ENCODE measurements around the gene SGO2. TPM values are rescaled to one million over a fixed set of nuclear protein-coding genes. Genes with fewer than 3 reads are reported as not detected.

The SGO2 gene
- total and polyA plus RNA-seq, 10 of the 15 experiments (the other 5 are each of a cell fraction or from before 2014, with no cell fraction given) = 15.8 to 55.2 (median 24.3) TPM

DNA sequence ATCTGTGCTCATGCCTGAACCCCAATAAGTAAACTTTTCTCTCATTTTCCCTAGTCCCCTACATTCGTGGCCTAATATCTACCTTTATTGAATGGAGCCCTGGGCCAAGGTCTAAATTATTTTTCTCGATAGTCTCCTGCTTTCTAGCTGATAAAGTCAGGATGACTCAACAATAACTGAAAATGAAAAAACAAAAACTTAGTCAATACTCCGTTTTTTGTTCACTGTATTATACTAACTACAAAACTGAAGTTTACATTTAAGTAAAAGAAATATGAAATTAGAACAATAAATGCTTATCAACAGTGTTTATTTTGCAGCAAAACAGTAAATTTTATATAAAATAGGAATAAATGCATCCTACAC is 92.0 kb downstream of the SGO2 start (continued):
- TF ChIP-seq SIX5 (IDR thresholded peaks at IDR 0.05; ENCODE audit: low read depth, low read length, severe bottlenecking) (no peak), SIN3A (IDR thresholded peaks at IDR 0.05; ENCODE audit: low read depth, low read length) (no peak)

DNA sequence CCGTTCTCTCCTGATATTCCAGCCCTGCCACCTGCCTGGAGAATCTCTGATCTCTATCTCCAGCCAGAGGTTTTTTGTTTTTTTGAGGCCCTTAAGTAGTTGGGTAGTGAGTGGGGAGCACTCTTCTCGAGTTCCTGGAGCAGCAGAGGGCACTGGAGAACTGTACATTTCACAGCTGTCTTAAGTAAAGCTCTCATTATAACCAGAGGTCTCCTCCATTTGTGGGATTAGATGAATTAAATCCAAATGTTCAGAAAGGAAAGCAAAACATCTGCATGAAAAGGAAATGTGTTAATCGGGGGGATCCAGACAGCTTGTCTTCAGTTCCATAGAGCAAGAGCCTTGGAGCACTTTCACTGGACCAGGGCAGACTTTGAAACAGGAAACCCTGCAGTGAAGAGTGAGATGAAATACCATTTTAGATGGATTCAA is 92.6 kb downstream of the SGO2 start:
- Histone ChIP-seq H4K20me1 (ENCODE audit: control insufficient read depth, insufficient read depth) (no peaks in the 10 kb centered on the region), H3K4me2 (ENCODE audit: control insufficient read depth, insufficient read depth) (no peak overlapping the region), H3K79me2 (ENCODE audit: control insufficient read depth, insufficient read depth, low read length) (no peaks in the 10 kb centered on the region), H3K27me3 (replicated peaks in 1 of 2; ENCODE audit: control insufficient read depth in 2 of 2, insufficient read depth in 2 of 2, low read length in 1 of 2) (no peaks in the 10 kb centered on the region; a peak in 1 of 4 replicates), H3K36me3 (ENCODE audit: control insufficient read depth in 2 of 2, insufficient read depth in 2 of 2, low read length in 1 of 2) (no peaks in the 10 kb centered on the region), H2AFZ (ENCODE audit: control insufficient read depth, low read depth, low read length) (no peak overlapping the region), H3K4me3 (no peak overlapping the region), H3K9ac (ENCODE audit: control insufficient read depth, insufficient read depth, low read length) (no peak overlapping the region), H3K9me3 (replicated peaks; ENCODE audit: control insufficient read depth, insufficient read depth, low read length) (no peaks in the 10 kb centered on the region), H3K4me1 (ENCODE audit: control insufficient read depth, insufficient read depth, low read length) (peaks cover 5% of the 10 kb centered on the region), H3K27ac (ENCODE audit: control insufficient read depth, insufficient read depth) (no peak overlapping the region)
- 33% methylated on average over 3 of the region's 3 CpGs for WGBS (ENCODE audit: insufficient coverage, insufficient replicate concordance, low lambda C conversion rate, missing lambda C conversion rate)
- ChIA-PET RAD21 (ENCODE audit: unreplicated experiment) (interaction anchor here (1.0 kb wide), 1 partner anchor 84 kb away, joined by 3 read pairs; no protein-coding TSS in a partner anchor), CTCF (interaction anchor here (1.0 to 1.8 kb wide), 2 partner anchors 135 to 539 kb away, joined by 3 to 5 read pairs; no protein-coding TSS in a partner anchor), SMC1A (ENCODE audit: uncharacterized antibody, unreplicated experiment) (interaction anchor here (1.0 to 1.7 kb wide), 2 partner anchors 16 to 134 kb away, joined by 3 to 5 read pairs; no protein-coding TSS in a partner anchor), POLR2A (no interaction called here)
- ATAC-seq (peak; percentile 30; the same call in 1 of the 3 replicates), FAIRE-seq (no peak), DNase-seq (ENCODE audit: low read depth, low spot score) (no peak)
- TF ChIP-seq MYC (IDR thresholded peaks at IDR 0.05; ENCODE audit: insufficient read depth, insufficient read length, insufficient replicate concordance, low read length, severe bottlenecking) (no peak), RAD21 (IDR thresholded peaks at IDR 0.05; ENCODE audit: insufficient read depth, low read depth, low read length) (0 out of 2 replicates have a peak, but pooled peaks have one; percentile 5)
- in situ Hi-C loops (cut with MboI) = no loop called here
- BruUV-seq (replicated peaks) = no TSS peak
- intact Hi-C loops (cut with micrococcal nuclease; ENCODE audit: unreplicated experiment) = no loop called here

DNA sequence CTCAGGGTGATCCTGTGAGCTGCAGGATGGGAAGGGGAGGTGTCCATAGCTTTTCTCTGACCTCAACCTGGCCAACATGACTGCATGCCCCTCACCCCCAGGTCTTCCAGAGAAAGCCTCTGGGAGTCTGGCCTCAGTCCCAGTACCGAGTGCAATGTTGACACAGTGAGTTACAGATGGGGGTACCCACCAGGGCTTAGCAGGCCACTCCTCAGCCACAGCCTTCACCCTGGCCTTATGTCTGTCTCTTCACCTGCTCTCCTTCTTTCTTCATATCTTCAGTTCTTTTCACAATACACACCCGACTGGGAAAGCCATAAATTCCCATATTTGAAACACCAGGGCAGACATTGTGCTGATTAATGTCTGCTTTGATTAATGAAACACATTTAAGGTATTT is 93.3 kb downstream of the SGO2 start:
- H3K27me3 ChIP-seq (replicated peaks in 1 of 2; ENCODE audit: control insufficient read depth in 2 of 2, insufficient read depth in 2 of 2, low read length in 1 of 2) = no peaks in the 10 kb centered on the region; a peak in 1 of 4 replicates
- no peak overlapping the region for H3K27ac ChIP-seq (ENCODE audit: control insufficient read depth, insufficient read depth)
- no peaks in the 10 kb centered on the region for H3K36me3 ChIP-seq (ENCODE audit: control insufficient read depth in 2 of 2, insufficient read depth in 2 of 2, low read length in 1 of 2)
- DNase-seq (ENCODE audit: low read depth, low spot score) (no peak), FAIRE-seq (no peak), ATAC-seq (no peak)
- no peaks in the 10 kb centered on the region for H4K20me1 ChIP-seq (ENCODE audit: control insufficient read depth, insufficient read depth)
- intact Hi-C loops (cut with micrococcal nuclease; ENCODE audit: unreplicated experiment) = no loop called here
- no peaks in the 10 kb centered on the region for H3K9me3 ChIP-seq (replicated peaks; ENCODE audit: control insufficient read depth, insufficient read depth, low read length)
- H3K79me2 ChIP-seq (ENCODE audit: control insufficient read depth, insufficient read depth, low read length) = no peaks in the 10 kb centered on the region
- no peak for TF ChIP-seq HCFC1 (IDR thresholded peaks at IDR 0.05; ENCODE audit: low read length)
- no peak overlapping the region for H3K4me3 ChIP-seq
- H3K4me2 ChIP-seq (ENCODE audit: control insufficient read depth, insufficient read depth) = no peak overlapping the region
- ChIA-PET POLR2A (no interaction called here), RAD21 (ENCODE audit: unreplicated experiment) (no interaction called here), CTCF (interaction anchor here (1.0 to 1.8 kb wide), 2 partner anchors 136 to 539 kb away, joined by 3 to 5 read pairs; no protein-coding TSS in a partner anchor), SMC1A (ENCODE audit: uncharacterized antibody, unreplicated experiment) (interaction anchor here (1.0 kb wide), 1 partner anchor 17 kb away, joined by 3 read pairs; no protein-coding TSS in a partner anchor)
- no peak overlapping the region for H3K9ac ChIP-seq (ENCODE audit: control insufficient read depth, insufficient read depth, low read length)
- in situ Hi-C loops (cut with MboI) = no loop called here
- no TSS peak for BruUV-seq (replicated peaks)
- no peak overlapping the region for H2AFZ ChIP-seq (ENCODE audit: control insufficient read depth, low read depth, low read length)
- 28% methylated on average over 2 of the region's 2 CpGs for WGBS (ENCODE audit: insufficient coverage, insufficient replicate concordance, low lambda C conversion rate, missing lambda C conversion rate)
- peaks cover 5% of the 10 kb centered on the region for H3K4me1 ChIP-seq (ENCODE audit: control insufficient read depth, insufficient read depth, low read length)

Data from GM12878 (cell line).